Measurements from ENCODE around the gene LRRC52. TPM values are rescaled to one million over a fixed set of nuclear protein-coding genes. Genes with fewer than 3 reads are reported as not detected.

LRRC52 gene
- total RNA-seq, 1 donor from 2014 or later = not detected

DNA sequence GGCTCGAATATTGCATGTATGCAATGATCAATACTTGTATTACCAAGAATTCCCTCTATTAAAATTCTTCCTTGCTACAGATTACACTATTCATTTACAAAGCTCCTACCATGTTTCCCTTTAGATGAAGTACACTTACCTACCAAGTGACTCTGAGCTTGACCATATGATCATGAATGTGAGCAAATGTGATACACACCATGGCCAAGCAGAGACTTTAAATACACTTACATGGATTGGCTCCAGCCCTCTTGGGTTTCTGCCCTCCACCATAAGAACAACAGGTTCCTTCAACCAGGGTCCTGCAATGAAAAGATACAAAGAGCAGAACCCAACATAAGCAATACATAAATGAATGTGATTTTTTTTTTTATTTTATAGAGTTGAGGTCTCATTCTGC, 30.0 kb downstream of the LRRC52 start:
- no peaks in the 10 kb centered on the region for H3K4me1 Mint-ChIP-seq (ENCODE audit: low read depth)
- no peak for DNase-seq (ENCODE audit: low spot score)
- H3K27me3 Mint-ChIP-seq (ENCODE audit: low read depth) = peaks cover 58% of the 10 kb centered on the region
- no peak for TF ChIP-seq CTCF (IDR thresholded peaks at IDR 0.05)
- no peak overlapping the region for H3K27ac Mint-ChIP-seq (ENCODE audit: unreplicated experiment)
- no peaks in the 10 kb centered on the region for H3K9me3 Mint-ChIP-seq (ENCODE audit: low read depth)
- H3K4me3 Mint-ChIP-seq (ENCODE audit: unreplicated experiment) = no peak overlapping the region
- H3K36me3 Mint-ChIP-seq (ENCODE audit: low read depth) = no peaks in the 10 kb centered on the region

DNA sequence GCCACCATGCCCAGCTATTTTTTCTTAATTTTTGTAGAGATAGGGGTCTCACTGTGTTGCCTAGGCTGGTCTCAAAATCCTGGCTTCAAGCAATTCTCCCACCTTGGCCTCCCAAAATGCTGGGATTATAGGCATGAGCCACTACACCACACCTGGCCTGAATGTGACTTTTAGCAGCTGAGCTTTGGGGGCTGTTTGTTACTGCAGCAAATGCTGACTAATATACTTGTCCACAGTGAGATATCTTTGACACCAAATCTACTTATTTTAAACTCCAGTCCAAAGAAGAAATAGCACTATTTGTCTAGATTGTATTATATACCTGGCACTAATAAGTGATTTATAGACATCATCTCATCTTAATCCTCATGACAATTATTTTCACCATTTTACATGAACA, 30.5 kb downstream of the LRRC52 start:
- peaks cover 60% of the 10 kb centered on the region for H3K27me3 Mint-ChIP-seq (ENCODE audit: low read depth)
- H3K4me1 Mint-ChIP-seq (ENCODE audit: low read depth) = no peaks in the 10 kb centered on the region
- H3K4me3 Mint-ChIP-seq (ENCODE audit: unreplicated experiment) = no peak overlapping the region
- DNase-seq (ENCODE audit: low spot score) = no peak
- H3K27ac Mint-ChIP-seq (ENCODE audit: unreplicated experiment) = no peak overlapping the region
- H3K9me3 Mint-ChIP-seq (ENCODE audit: low read depth) = no peaks in the 10 kb centered on the region
- H3K36me3 Mint-ChIP-seq (ENCODE audit: low read depth) = no peaks in the 10 kb centered on the region
- TF ChIP-seq CTCF (IDR thresholded peaks at IDR 0.05) = no peak

DNA sequence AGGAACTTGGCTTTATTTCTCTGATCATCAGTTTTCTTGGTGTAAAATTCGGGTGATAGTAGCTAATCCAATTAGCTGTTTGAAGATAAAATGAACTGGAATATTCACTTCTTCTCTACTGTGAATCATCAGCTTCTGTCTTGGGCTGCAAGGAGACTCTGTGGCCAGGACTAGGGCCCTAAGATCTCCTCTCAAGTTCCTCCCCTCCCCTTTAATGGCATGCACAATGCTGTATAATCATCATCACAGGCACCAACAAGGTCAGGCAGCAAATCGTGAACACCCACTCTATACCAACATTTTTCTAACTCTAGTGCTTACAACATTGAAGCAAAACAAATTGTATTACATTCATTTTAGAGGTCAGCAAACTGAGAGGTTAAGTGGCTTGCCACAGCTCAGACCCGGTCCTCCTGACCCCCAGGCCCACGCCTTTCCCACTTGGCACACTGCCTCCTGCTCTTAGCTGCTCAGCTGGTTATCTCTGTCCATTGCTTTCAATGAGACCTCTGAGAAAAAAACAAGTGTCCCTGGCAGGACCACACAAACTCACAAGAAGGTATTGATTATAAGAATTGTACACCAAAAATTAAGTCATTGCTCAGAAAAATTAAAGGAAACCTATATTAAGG, 31.8 kb downstream of the LRRC52 start:
- peaks cover 51% of the 10 kb centered on the region for H3K27me3 Mint-ChIP-seq (ENCODE audit: low read depth)
- H3K4me1 Mint-ChIP-seq (ENCODE audit: low read depth) = no peaks in the 10 kb centered on the region

GRCh38 chr1:165576536-165576935, 32.7 kb downstream of the LRRC52 start:
- Mint-ChIP-seq H3K27me3 (ENCODE audit: low read depth) (peaks cover 45% of the 10 kb centered on the region), H3K9me3 (ENCODE audit: low read depth) (no peaks in the 10 kb centered on the region), H3K4me3 (ENCODE audit: unreplicated experiment) (no peak overlapping the region), H3K4me1 (ENCODE audit: low read depth) (peaks cover 4% of the 10 kb centered on the region), H3K27ac (ENCODE audit: unreplicated experiment) (no peak overlapping the region), H3K36me3 (ENCODE audit: low read depth) (no peaks in the 10 kb centered on the region)
- TF ChIP-seq CTCF (IDR thresholded peaks at IDR 0.05) = no peak
- DNase-seq (ENCODE audit: low spot score) = no peak

More for the DNA sequence above, 31.8 kb downstream of the LRRC52 start:
- Mint-ChIP-seq H3K36me3 (ENCODE audit: low read depth) (no peaks in the 10 kb centered on the region), H3K9me3 (ENCODE audit: low read depth) (no peaks in the 10 kb centered on the region), H3K27ac (ENCODE audit: unreplicated experiment) (no peak overlapping the region), H3K4me3 (ENCODE audit: unreplicated experiment) (no peak overlapping the region)
- TF ChIP-seq CTCF (IDR thresholded peaks at IDR 0.05) = no peak
- DNase-seq (ENCODE audit: low spot score) = no peak

DNA sequence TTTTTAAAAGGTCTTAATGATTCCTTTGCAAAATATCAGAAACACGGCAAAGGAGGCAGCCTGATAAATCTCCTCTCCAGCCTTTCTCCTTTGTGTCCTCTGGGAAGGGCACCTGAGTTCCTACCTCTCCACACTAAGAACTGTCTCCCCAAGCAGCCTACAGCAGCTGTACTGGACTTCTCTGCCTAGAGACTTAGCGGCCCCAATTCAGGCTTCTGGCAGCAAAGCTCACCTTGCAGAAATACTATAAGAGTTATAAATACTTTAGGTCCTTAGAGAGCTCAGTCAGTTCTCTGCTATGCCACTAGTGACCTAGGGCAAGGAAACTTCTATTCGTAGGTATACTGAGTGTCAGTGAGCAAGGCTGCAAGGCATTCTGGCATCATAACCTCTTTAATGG, 33.9 kb downstream of the LRRC52 start:
- DNase-seq (ENCODE audit: low spot score) = no peak
- Mint-ChIP-seq H3K4me1 (ENCODE audit: low read depth) (peaks cover 4% of the 10 kb centered on the region), H3K27me3 (ENCODE audit: low read depth) (peaks cover 42% of the 10 kb centered on the region), H3K9me3 (ENCODE audit: low read depth) (no peaks in the 10 kb centered on the region), H3K4me3 (ENCODE audit: unreplicated experiment) (no peak overlapping the region), H3K36me3 (ENCODE audit: low read depth) (no peaks in the 10 kb centered on the region), H3K27ac (ENCODE audit: unreplicated experiment) (no peak overlapping the region)
- no peak for TF ChIP-seq CTCF (IDR thresholded peaks at IDR 0.05)
